Measurements from ENCODE around the gene PARD6A. TPM values are rescaled to one million over a fixed set of nuclear protein-coding genes. Genes with fewer than 3 reads are reported as not detected.

PARD6A gene
- polyA plus RNA-seq, 3 donors, result 2.7 to 6.9 (median 6.1) TPM

GRCh38 chr16:67663151-67663876, 2.6 kb downstream of the PARD6A start:
- no peak overlapping the region for H3K4me3 Mint-ChIP-seq
- peak; percentile 57 for TF ChIP-seq CTCF (IDR thresholded peaks at IDR 0.05)
- DNase-seq, result no peak
- peaks cover 41 to 57% of the 10 kb centered on the region in 2 donors for H3K4me1 ChIP-seq (ENCODE audit: control insufficient read depth in 1 of 2, insufficient read depth in 2 of 2, low read length in 2 of 2)
- H3K36me3 ChIP-seq (replicated peaks in 1 of 2; ENCODE audit: control insufficient read depth in 1 of 2, insufficient read depth in 2 of 2, low read length in 2 of 2), result no peaks in the 10 kb centered on the region
- peaks cover 8 to 10% (median 8%) of the 10 kb centered on the region in 3 donors for H3K27me3 Mint-ChIP-seq (ENCODE audit: low read depth in 3 of 3)
- H3K27ac Mint-ChIP-seq, result no peak overlapping the region
- peaks cover 0 to 5% of the 10 kb centered on the region in 2 donors for H3K27me3 ChIP-seq (ENCODE audit: control insufficient read depth in 2 of 2, insufficient read depth in 2 of 2, low read length in 2 of 2)
- no peak overlapping the region for H3K9ac ChIP-seq (ENCODE audit: insufficient read depth, low read length, poor library complexity, severe bottlenecking)
- H3K9me3 ChIP-seq (replicated peaks in 1 of 2; ENCODE audit: control insufficient read depth in 1 of 2, insufficient read depth in 1 of 2, low read length in 2 of 2), result no peaks in the 10 kb centered on the region
- H3K27ac ChIP-seq (ENCODE audit: low read depth in 1 of 2, low read length in 2 of 2), result no peak overlapping the region
- H3K4me1 Mint-ChIP-seq, result peaks cover 36% of the 10 kb centered on the region
- no peaks in the 10 kb centered on the region for H3K9me3 Mint-ChIP-seq
- H3K4me3 ChIP-seq (replicated peaks in 1 of 3; ENCODE audit: low read depth in 2 of 3, low read length in 3 of 3), result no peak overlapping the region
- intact Hi-C loops (cut with micrococcal nuclease), result loop anchor here (10.0 kb wide), 5 partner anchors 139 to 421 kb away; partner anchors contain the start of genes CENPT (in 1 of the 2), NFATC3 (in 1 of the 2), NUTF2 (in 1 of the 2) and RANBP10 (in 1 of the 2)
- H3K4me2 ChIP-seq (replicated peaks; ENCODE audit: extremely low read depth, low read length, poor library complexity, severe bottlenecking), result no peak overlapping the region
- H4K20me1 ChIP-seq (ENCODE audit: insufficient read depth, low read length), result no peaks in the 10 kb centered on the region
- H2AFZ ChIP-seq (ENCODE audit: insufficient read depth, low read depth, low read length, poor library complexity, severe bottlenecking), result no peak overlapping the region
- H3K79me2 ChIP-seq (ENCODE audit: insufficient read depth, low read length), result peaks cover 8% of the 10 kb centered on the region
- peaks cover 7 to 11% of the 10 kb centered on the region in 2 donors for H3K36me3 Mint-ChIP-seq
- 94% methylated on average over 23 of the region's 25 CpGs for WGBS (ENCODE audit: insufficient coverage)

- no peak overlapping the region for H3K9ac ChIP-seq (ENCODE audit: insufficient read depth, low read length, poor library complexity, severe bottlenecking)
- peaks cover 0 to 5% of the 10 kb centered on the region in 2 donors for H3K27me3 ChIP-seq (ENCODE audit: control insufficient read depth in 2 of 2, insufficient read depth in 2 of 2, low read length in 2 of 2)
- H4K20me1 ChIP-seq (ENCODE audit: insufficient read depth, low read length), result no peaks in the 10 kb centered on the region
- DNase-seq, result no peak
- H3K27ac ChIP-seq (ENCODE audit: low read depth in 1 of 2, low read length in 2 of 2), result no peak overlapping the region
- H3K79me2 ChIP-seq (ENCODE audit: insufficient read depth, low read length), result peaks cover 8% of the 10 kb centered on the region
- H3K4me1 ChIP-seq (ENCODE audit: control insufficient read depth in 1 of 2, insufficient read depth in 2 of 2, low read length in 2 of 2), result peaks cover 45 to 58% of the 10 kb centered on the region in 2 donors
- no peak overlapping the region for H3K4me3 Mint-ChIP-seq
- TF ChIP-seq CTCF (IDR thresholded peaks at IDR 0.05), result peak; percentile 38
- H3K4me3 ChIP-seq (replicated peaks in 1 of 3; ENCODE audit: low read depth in 2 of 3, low read length in 3 of 3), result no peak overlapping the region
- peaks cover 8 to 10% (median 8%) of the 10 kb centered on the region in 3 donors for H3K27me3 Mint-ChIP-seq (ENCODE audit: low read depth in 3 of 3)
- no peak overlapping the region for H3K4me2 ChIP-seq (replicated peaks; ENCODE audit: extremely low read depth, low read length, poor library complexity, severe bottlenecking)
- peaks cover 8 to 9% of the 10 kb centered on the region in 2 donors for H3K36me3 Mint-ChIP-seq
- H2AFZ ChIP-seq (ENCODE audit: insufficient read depth, low read depth, low read length, poor library complexity, severe bottlenecking), result no peak overlapping the region
- H3K36me3 ChIP-seq (replicated peaks in 1 of 2; ENCODE audit: control insufficient read depth in 1 of 2, insufficient read depth in 2 of 2, low read length in 2 of 2), result no peaks in the 10 kb centered on the region
- H3K9me3 Mint-ChIP-seq, result peaks cover 0 to 1% (median 0%) of the 10 kb centered on the region in 7 donors
- no peaks in the 10 kb centered on the region for H3K9me3 ChIP-seq (replicated peaks in 1 of 2; ENCODE audit: control insufficient read depth in 1 of 2, insufficient read depth in 1 of 2, low read length in 2 of 2)
- intact Hi-C loops (cut with micrococcal nuclease), result loop anchor here (10.0 kb wide), 5 partner anchors 139 to 421 kb away; partner anchors contain the start of genes CENPT (in 1 of the 2), NFATC3 (in 1 of the 2), NUTF2 (in 1 of the 2) and RANBP10 (in 1 of the 2)
- H3K27ac Mint-ChIP-seq, result no peak overlapping the region
- WGBS (ENCODE audit: insufficient coverage), result 100% methylated on average over 3 of the region's 6 CpGs
- H3K4me1 Mint-ChIP-seq, result peaks cover 38% of the 10 kb centered on the region
Measured at GRCh38 chr16:67663877-67664222, 3.1 kb downstream of the PARD6A start.

Data from CD14-positive monocyte (primary cell).